ENCODE data around the gene PAK5. TPM values are rescaled to one million over a fixed set of nuclear protein-coding genes. Genes with fewer than 3 reads are reported as not detected.

Gene PAK5
- total RNA-seq, 1 experiment from 2014 or later: not detected

- Histone ChIP-seq H3K79me2 (ENCODE audit: low read length) (no peaks in the 10 kb centered on the region), H3K9me2 (replicated peaks; ENCODE audit: low read length) (no peaks in the 10 kb centered on the region), H4K20me1 (ENCODE audit: low read length) (no peaks in the 10 kb centered on the region), H3F3A (ENCODE audit: low read length, unreplicated experiment) (no peaks in the 10 kb centered on the region), H3K27ac (ENCODE audit: low read length) (no peak overlapping the region), H3K9me3 (ENCODE audit: low read length) (no peaks in the 10 kb centered on the region), H3K27me3 (ENCODE audit: low read length) (no peaks in the 10 kb centered on the region), H2AFZ (ENCODE audit: low read length) (no peak overlapping the region), H3K36me3 (ENCODE audit: low read depth, low read length) (no peaks in the 10 kb centered on the region), H3K4me3 (ENCODE audit: low read length) (no peak overlapping the region), H3K4me1 (ENCODE audit: insufficient read depth, low read length) (no peaks in the 10 kb centered on the region), H3K9ac (ENCODE audit: low read length) (no peak overlapping the region), H3K4me2 (ENCODE audit: low read length) (no peak overlapping the region)
- CTCF ChIA-PET: no interaction called here
- POLR2A ChIA-PET (ENCODE audit: unreplicated experiment): no interaction called here
- DNase-seq: no peak
- intact Hi-C loops (cut with micrococcal nuclease): no loop called here
- TF ChIP-seq CTCF (conservative IDR thresholded peaks at IDR 0.05; ENCODE audit: low read depth, low read length) (no peak), EZH2 (IDR thresholded peaks at IDR 0.05; ENCODE audit: low read length, unreplicated experiment) (no peak), EZH2phosphoT487 (IDR thresholded peaks at IDR 0.05; ENCODE audit: borderline replicate concordance, low read length) (no peak)
- no TSS peak for BruUV-seq (replicated peaks)
- no peak for ATAC-seq
Observed at GRCh38 chr20:9565910-9566550, 272.8 kb downstream of the PAK5 start.

GRCh38 chr20:9557411-9557810, 281.5 kb downstream of the PAK5 start:
- CTCF ChIA-PET: no interaction called here

More at GRCh38 chr20:9557411-9557810, 281.5 kb downstream of the PAK5 start:
- no peaks in the 10 kb centered on the region for H3K9me3 ChIP-seq (ENCODE audit: low read length)
- H3K27ac ChIP-seq (ENCODE audit: low read length): no peak overlapping the region
- POLR2A ChIA-PET (ENCODE audit: unreplicated experiment): no interaction called here
- peaks cover 25% of the 10 kb centered on the region for H3K4me1 ChIP-seq (ENCODE audit: insufficient read depth, low read length)
- no peaks in the 10 kb centered on the region for H3K79me2 ChIP-seq (ENCODE audit: low read length)
- no peaks in the 10 kb centered on the region for H3K36me3 ChIP-seq (ENCODE audit: low read depth, low read length)
- ATAC-seq (no peak), DNase-seq (no peak)
- no peak overlapping the region for H2AFZ ChIP-seq (ENCODE audit: low read length)
- H3K4me2 ChIP-seq (ENCODE audit: low read length): no peak overlapping the region
- H3K9me2 ChIP-seq (replicated peaks; ENCODE audit: low read length): no peaks in the 10 kb centered on the region
- no peak overlapping the region for H3K9ac ChIP-seq (ENCODE audit: low read length)
- no peaks in the 10 kb centered on the region for H3K27me3 ChIP-seq (ENCODE audit: low read length)
- no peak overlapping the region for H3K4me3 ChIP-seq (ENCODE audit: low read length)
- BruUV-seq (replicated peaks): no TSS peak
- intact Hi-C loops (cut with micrococcal nuclease): no loop called here
- no peaks in the 10 kb centered on the region for H4K20me1 ChIP-seq (ENCODE audit: low read length)
- H3F3A ChIP-seq (ENCODE audit: low read length, unreplicated experiment): peaks cover 5% of the 10 kb centered on the region
- TF ChIP-seq EZH2 (IDR thresholded peaks at IDR 0.05; ENCODE audit: low read length, unreplicated experiment): no peak
- no peak for TF ChIP-seq CTCF (conservative IDR thresholded peaks at IDR 0.05; ENCODE audit: low read depth, low read length)
- no peak for TF ChIP-seq EZH2phosphoT487 (IDR thresholded peaks at IDR 0.05; ENCODE audit: borderline replicate concordance, low read length)

Measured in PC-3 (cell line).